ENCODE measurements around the gene TBX15.

The TBX15 gene

DNA sequence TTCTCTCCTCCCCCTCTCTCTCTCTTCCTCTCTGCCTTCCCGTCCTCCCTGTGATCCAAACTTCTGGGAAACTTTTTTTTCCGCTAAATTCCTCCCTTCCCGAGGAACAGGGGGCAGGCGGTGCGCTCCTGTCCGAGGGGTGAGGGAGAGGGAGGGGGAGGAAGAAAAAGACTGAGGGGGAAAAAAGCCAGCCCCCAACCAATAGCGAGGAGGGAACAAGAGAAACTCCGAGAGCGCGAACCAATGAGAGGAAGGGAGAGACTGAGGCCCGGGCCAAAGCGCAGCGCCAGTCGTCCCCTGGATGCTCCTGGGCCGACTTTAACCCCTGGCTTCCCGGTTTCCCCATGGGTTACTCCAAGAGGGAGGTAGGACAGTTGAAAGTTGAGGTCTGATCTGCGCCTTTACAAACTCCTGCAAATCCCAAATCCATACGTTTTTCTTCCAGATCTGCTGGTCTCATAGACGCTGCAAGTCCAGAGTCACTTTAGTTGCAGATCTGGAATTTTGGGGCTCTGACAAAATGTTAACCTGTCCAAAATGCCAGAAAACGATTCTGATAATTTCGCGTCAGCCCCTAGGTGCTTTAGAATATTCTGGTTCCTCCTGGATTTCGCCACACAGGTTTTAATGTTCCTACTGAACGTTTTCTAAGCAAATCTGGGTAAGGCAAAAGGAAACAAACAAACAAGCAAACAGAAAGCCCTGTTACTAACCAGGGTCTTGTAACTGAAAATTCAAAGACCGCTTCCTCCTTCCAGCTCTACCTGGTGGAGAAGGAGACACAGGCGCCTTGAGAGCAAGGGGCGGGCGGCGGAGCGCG, at the start of gene TBX15:
Gene TBX15 (minus strand): TSS at position 158 of the 820 bp plus-strand sequence. CDS start 548 bp downstream, outside the sequence.
- no peak for DNase-seq (ENCODE audit: low read depth)

DNA sequence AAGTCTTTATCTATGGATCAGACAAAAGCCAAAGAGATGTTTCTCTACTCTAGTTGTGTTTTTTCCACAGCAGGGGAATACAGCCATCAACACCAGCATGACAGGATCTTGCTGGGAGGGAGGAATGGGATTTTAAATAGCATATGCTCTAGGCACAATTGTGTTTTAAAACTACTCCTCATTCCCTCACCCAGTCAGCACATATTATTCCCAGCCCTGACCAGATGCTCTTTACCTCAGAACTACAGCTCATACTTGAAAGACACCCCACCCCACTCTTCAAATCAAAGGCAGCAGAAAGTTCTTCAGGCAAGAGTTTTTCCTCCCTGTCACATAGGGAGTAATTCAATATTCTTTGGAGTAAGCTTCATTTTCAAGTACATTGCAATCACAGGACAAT, 46.2 kb upstream of the TBX15 start:
- no peak for DNase-seq (ENCODE audit: low read depth)

DNA sequence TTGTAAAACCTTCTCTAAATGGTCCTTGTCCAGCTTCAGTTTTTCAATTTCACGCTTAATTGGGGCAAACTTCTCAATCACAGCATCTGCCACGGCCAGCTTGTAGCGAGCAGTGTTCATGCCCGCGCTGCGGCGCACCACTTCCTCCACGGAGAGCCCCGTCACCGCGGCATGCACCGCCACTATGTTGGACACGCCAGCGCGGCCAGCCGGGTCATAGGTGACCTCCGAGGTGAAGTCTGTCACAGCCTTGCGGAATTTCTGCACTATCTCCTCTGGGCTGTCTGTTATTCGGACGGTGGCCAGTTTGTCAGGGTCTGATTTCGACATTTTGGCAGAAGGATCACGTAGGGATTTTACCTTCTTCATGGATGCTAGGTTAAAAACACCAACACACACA, 44.8 kb upstream of the TBX15 start:
- DNase-seq (ENCODE audit: low read depth): no peak

DNA sequence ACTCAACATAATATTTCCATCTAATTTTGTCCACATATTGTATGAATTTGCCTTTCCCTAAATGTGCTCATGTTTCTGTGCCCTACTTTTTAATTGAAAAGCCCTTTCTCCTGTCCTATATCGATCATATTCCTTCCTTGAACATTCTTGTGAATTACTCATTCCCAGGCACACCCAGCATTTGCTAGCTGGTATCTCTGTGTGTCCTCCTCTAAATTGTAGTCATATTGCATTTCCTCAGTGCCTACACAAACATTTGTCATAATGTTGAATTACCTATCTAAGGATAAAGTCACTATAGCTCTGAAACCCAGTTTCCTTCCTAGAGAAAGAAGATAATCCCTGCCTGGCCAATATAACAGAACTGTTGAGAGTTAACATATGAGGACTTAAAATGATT, 39.6 kb upstream of the TBX15 start:
- no peak for DNase-seq (ENCODE audit: low read depth)

DNA sequence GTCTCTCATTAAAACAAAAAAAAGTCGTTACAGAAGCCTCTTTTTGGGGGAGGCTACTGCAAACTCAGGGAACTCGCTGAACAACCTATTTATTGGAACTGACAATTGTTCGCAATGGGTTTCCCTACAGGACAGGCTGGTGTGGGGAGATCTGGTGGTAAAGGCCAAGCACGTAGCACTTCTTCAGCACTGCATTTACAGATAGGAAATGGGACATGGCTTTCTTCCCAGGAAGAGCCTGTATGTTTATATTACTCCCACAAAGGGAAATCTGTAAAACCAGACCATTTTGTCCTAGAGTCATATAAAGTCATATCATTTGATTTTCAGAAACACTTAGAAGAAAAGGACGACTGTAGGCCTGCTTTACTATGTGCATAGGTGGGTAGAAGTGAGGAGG, 38.8 kb upstream of the TBX15 start:
- no peak for DNase-seq (ENCODE audit: low read depth)

DNA sequence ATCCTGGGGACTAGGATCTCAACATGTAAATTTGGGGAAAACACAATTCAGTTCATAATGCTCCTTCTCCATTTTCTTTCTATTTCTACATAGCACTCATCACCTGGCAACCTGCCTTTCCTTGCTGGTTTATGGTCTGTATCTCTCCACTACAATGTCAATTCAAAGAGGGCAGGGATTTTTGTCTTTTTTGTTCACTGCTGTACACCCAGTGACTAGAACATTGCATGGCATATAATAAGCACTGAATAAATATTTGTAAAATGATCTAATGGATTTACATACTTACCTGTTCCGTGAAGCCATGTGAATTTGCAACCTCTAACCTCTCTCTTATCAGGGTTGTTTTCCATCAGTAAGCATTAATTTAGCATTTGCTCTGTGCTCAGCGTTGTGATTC, 27.4 kb upstream of the TBX15 start:
- DNase-seq (ENCODE audit: low read depth): no peak

DNA sequence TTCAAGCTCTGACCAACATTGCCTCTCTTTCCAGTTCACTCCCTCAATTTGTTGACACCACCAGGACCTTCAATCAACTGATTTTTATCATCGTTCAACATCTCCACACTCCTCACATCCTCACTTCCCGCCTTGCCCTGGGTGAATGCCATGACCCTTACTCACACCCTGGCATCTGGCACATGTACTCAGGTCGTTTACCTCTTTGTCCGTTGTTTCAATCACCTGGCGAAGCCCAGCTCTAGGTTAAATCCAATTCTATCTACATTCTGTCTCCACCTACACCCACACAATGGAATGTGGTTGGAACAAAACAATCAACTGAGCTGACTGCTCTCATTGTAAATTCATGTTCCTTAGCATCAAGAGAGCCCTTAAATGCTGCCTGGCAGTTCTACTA, 24.2 kb upstream of the TBX15 start:
- no peak for DNase-seq (ENCODE audit: low read depth)

DNA sequence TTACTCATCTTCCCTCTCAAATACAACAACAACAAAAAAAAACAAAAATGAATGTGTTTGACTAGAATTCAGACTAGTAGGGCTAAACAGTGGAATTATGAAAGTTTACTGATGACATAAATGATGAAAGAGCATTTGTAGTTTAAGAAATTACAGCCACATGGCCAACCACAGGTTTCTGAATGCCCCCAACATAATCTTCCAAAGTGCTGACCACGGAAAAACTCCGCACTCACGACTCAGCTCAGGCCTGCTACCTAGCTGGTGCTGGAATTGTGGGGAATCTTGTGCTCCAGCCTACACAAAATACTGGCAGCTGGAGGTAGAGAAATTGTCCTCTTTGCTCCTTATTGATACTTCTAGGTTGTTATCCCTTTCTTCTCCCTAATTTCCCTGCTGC, 23.6 kb upstream of the TBX15 start:
- no peak for DNase-seq (ENCODE audit: low read depth)

DNA sequence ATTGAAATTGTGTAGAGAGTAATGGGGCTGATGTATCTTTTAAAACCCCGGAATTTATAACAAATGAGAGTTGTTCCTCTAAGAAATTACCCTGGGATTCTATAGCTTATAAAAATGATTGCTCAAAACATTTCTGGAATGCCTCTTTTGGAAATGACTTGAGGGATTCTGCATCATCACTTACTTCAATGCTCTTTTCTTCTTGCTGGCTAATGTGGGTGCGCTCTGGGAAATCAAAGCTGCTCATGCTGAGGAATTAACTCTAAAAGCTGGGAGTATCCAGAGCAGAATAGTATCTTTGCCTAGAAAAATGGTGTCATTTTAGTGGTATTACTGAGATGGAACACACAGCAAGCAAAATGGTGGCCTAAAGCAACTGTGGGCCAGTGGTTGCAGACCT, 23.0 kb upstream of the TBX15 start:
- no peak for DNase-seq (ENCODE audit: low read depth)

DNA sequence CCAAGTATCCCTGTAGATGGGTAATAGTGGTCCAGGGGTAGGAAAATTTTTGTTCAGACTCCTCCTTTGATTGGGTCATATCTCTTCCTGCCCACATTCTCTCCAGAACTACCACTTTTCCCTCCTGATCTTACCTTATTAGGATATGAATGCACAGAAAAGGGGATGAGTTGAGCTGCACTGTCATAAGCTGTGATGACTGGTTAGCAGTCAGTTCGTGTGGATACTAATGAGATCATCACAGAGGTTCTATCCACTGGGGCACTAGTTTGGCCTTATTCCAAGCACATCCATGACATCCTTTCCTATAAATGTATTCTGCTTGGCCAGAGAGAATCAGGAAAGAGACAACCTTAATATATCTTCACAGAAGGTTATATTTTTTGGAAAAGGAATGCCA, 22.1 kb upstream of the TBX15 start:
- DNase-seq (ENCODE audit: low read depth): no peak

DNA sequence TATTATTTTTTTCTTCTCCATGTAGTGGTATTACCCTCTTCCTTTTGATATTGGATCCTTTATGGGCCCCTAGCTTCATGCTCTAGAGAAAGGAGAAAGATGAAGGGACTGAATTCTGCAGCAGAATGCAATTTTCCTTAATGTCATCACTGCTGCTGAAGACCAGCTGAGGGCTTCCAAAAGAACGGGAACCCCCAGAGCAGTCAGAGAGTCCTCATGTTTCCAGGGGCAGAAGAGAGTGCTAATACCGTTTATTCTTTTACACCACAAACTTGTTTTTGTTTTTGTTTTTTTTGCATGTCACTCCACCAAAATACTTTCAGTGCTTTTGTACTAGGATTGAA, 21.1 kb upstream of the TBX15 start:
- no peak for DNase-seq (ENCODE audit: low read depth)

DNA sequence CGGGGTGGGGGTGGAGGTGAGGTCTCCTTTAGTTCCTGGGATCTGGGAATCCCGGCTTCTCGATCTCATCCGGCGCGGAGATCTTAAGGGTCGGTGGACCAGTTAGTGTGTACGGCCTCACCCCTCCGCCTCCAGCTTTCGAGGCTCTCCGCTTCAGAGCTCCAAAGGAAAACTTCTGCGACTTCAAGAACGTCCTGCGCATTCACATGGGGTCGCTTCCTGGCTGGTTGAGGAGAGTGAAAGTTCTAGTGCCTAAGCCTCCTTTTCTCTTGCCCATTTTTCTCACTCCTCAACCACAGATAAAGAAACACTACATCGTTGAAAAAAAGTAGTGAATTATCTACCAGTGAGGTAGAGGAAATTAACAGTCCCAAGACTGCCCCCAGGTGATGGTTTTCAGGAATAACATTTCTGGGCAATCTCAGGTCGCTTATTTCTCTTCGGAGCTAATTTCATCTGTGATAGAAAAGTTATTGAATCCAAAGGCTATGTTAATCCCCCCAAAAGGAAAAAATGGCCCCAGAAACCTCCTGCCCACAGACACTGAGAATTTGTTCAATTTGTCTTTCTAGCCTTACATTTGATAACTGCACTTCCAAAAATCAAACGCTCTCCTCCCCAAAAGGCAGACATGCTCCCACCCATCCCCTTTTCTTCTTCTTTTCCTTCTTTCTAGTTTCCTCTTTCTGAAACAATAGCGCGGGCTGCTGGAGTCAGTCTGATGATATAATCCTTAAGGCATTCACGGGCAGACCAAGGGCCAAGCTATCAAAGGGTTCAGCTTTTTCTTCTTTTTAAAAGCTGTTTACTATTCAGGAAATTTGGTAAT, 20.6 kb upstream of the TBX15 start:
- DNase-seq (ENCODE audit: low read depth): no peak

DNA sequence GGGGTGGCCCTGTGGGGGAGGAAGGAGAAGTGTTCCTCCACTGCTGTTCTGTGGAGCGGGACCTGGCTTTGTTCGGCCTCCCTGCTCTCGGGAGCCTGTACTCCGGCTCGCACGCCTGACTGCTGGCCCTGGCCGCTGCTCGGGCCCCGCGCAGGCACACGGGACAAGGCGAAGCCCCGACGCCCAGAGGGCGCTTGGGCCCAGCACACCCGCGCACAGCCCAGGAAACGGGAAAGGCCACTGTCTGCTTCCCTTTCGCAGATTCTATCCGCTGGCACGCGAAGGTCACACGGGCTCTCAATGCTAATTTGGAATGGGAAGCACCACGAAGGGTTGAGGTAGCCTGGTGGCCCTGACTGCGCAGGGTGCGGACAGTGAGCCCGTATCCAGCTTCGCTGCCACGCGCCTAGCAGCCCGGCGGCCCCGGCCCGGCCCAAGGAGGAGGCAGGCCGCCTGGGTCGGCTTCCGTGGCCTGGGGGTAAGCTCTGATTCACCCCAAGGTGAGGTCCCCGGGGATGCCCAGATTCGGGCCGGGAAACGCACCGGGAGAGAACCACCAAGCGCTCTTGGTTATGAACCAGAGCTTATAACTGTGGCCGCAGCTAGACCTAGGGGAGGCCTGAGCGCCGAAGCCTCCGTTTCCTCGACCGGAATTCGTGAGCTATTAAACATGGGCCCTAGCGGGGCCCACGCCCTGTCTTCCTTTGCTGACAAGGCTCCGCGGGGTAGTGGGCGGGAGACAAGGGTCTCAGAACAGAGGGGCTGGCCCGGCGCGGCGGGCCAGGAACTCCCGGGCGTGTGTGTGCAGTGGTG, 19.7 kb upstream of the TBX15 start:
- no peak for DNase-seq (ENCODE audit: low read depth)

DNA sequence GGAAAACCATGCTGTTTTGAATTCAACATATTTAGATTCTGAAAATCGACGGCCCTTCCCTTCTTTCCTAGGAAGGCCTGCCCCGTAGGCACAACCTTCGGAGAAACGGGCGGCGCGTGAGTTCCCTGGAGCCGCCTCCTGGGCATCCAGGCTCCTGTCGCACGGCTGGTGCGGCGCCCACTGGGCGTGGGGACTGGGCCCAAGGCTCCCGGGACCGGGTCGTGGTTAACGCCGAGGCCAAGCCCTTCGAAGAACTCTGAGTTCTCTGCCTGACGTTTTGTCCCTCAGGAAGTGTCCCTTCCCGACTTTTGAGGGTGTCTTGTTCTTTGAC, 19.2 kb upstream of the TBX15 start:
- no peak for DNase-seq (ENCODE audit: low read depth)

DNA sequence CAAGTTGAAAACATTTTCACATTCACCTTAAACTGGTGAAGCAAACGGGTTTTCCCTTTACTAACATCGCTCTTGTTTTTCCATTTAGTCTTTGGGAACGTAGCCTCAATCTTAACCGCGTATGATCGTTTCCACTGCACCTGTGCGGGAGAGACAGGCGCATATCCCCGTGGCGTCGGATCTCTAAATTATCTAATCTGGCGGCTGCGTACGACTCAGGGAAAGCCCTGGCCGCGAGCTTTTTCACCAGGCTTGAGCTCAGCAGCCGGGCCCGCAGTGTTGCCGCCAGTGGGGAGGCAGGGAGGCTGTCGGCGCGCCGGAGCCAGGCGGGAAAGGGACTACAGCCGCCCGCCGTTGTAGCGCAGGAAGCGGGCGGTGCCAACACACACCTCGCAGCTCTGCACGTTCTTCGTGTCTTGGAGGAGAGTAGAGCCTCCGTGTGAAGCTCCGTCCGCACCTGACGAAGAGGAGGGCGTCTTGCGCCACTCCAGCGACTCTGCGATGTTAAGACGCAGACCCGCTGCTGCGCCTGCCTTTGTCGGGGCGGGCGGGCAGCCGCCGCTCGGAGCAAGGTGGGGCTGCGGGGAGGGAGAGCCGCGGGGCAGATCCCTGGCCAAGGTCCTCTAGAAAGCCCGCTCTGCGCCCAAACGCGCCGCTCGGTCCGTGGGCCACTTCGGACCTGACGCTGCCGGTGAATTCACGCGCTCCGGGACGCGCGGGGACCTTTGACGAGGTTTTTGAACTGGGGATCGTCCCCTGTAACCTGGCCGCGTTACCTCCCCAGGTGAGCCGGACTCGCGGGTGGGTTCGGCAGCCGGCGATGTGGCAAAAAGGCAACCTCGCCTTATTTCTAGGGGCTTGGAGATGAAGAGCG, 18.5 kb upstream of the TBX15 start:
- DNase-seq (ENCODE audit: low read depth): no peak

DNA sequence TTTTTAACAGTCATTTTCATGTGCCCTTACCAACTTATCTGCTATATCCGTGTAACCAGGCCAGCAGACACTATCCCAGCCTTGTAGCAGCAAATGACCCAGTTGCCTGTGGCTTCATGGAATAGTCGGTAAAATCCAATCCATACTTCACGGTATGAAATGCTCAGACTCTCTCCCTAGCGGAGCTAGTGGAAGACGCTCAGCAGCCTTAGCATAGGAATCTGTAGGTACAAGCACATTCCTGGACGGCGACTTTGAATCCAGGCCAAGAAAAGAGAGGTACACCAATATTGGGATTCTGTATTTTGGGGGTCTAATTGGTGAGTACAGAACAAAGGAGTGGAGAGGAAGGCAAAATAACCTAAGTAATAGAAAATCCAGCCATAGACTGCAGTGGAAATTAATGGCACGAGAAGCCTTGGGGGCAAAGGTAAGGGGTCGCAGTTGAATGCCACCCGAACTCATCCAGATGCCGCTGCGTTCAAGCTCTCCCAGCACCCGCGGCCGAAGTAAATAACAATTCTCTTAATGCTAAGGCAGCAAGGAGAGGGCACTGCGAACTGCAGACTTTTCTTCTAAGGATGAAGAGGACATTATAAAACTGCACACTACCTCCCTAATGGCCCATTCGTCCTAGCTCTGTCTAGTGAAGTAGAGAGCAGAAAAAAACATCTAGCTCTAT, 17.7 kb upstream of the TBX15 start:
- DNase-seq (ENCODE audit: low read depth): no peak

DNA sequence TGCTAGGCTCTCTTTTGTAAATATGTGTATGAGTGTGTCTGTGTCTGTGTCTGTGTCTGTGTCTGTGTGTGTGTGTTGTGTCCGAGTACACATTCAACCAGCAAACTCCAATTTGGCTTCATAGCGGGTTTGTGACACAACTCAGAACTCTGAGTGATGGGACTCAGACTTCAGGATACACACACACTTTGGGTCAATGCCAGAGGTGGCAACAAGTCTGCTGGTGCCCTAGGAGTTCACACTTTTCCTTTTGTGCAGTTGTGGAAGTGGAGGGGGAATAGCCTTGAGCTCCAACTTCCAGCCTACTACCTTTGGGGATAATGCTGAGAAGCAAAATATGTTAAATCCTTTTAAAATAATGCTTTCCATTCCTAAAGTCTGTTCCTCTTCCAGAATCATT, 16.6 kb upstream of the TBX15 start:
- DNase-seq (ENCODE audit: low read depth): no peak

DNA sequence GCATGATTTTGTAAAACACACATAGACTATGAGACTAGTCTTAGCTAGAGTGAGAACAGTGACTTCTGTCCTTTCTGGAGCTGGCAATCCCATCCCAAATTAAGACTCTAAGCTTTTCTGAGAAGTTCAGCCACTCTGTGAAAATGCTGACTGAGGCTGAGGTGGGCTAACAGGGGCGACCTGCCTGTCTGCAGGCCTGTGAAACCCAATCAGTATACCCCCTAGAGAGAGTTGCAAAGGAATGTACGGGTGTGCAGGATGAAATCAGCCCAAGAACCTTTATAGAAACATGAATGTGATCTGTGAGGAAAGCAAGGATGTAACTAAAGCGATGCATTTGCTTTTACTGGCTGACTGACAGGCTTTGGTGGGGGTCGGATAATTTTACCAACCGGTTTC, 16.0 kb upstream of the TBX15 start:
- DNase-seq (ENCODE audit: low read depth): no peak

DNA sequence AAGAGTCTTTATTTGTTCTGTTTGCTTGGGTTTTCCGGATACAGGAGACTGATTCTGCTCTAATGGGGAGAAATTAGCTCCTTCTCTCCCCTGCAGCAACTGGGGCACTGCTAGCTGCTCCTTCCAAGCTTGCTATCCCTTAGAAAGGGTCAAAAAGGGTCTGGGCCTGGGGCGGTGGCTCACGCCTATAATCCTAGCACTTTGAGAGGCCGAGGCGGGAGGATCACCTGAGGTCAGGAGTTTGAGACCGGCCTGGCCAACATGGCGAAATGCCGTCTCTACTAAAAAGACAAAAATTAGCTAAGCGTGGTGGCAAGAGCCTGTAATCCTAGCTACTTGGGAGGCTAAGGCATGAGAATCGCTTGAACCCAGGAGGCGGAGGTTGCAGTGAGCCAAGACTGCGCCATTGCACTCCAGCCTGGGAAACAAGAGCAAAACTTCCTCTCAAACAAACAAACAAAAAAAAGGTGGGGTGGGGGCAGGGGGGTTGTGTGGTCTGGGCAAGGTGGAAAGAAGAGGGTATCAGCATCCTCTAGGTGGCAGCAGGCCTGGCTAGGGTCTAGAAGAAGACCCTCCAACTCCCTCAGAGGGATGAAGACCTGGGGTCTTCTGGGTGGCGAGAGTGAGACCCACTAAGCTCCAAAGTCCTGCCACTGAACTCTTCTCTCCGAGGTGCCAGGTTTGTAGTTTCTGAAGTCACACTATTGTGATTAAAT, 15.4 kb upstream of the TBX15 start:
- no peak for DNase-seq (ENCODE audit: low read depth)

DNA sequence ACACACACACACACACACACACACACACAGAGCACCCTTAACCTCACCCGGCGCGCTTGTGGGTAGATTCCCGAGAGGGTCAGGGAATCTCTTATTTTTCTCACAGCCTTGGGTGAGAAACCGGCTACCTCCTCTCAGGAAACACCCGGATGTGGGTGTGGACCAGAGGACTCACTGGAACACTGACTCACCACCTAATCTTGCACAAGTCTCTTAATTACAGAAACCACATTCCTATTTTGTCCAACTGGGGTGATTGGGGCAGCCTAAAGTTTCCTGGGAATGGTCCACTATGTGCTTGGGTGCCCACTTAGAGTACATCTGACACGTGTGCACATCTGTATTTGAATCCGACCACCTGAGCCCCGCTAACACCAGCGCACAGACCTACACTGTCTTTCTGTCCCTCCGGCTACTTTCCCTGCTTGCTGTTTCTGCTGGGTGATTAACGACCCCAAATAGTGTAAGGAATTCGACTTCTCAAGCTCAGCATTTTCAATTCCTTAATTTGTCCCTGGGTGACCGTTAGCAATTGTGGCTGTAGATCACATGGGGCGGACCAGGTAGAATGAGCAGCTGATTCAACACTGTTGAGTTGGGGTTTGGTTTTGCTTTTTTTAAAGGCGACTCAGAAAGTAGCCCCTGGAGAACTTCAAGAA, 14.0 kb upstream of the TBX15 start:
- DNase-seq (ENCODE audit: low read depth): no peak

Data from stimulated activated CD8-positive, alpha-beta memory T cell treated with anti-CD3 and anti-CD28 coated beads, Interleukin-12 subunit alpha, Interleukin-12 subunit beta, amount 100 ng/mL, for 1 hour (primary cell).